Astrocyte of the spinal cord (primary cell): ENCODE results near the gene ABHD15.

Experiments
- DNase-seq: peaks from one replicate; pipeline ENCODE4 v3.0.0; 2011; ENCODE audit warnings: low read depth, low spot score
- H3K4me3 ChIP-seq: 2 replicates; pipeline ENCODE4 v1.5.1; 2011; ENCODE audit warnings: low read depth, mild to moderate bottlenecking, low read length, moderate library complexity
- in situ Hi-C: cut with HindIII; loops from 2 replicates; pipeline ENCODE4 v1.10.0; 2017; ENCODE audit warnings: low sequenced_read_pairs
- TF ChIP-seq, protein P1 (sequence below): IDR thresholded peaks from 2 replicates; pipeline ENCODE4 v1.5.1; 2012; ENCODE audit warnings: low read depth, mild to moderate bottlenecking, low read length, inconsistent platforms

Gene ABHD15

GRCh38 chr17:29612404-29613280 lies 45.8 kb upstream of the ABHD15 start:
- H3K4me3 ChIP-seq = no peak overlapping the region
- DNase-seq = no peak
- in situ Hi-C loops = no loop called here
- TF ChIP-seq, protein P1, sequence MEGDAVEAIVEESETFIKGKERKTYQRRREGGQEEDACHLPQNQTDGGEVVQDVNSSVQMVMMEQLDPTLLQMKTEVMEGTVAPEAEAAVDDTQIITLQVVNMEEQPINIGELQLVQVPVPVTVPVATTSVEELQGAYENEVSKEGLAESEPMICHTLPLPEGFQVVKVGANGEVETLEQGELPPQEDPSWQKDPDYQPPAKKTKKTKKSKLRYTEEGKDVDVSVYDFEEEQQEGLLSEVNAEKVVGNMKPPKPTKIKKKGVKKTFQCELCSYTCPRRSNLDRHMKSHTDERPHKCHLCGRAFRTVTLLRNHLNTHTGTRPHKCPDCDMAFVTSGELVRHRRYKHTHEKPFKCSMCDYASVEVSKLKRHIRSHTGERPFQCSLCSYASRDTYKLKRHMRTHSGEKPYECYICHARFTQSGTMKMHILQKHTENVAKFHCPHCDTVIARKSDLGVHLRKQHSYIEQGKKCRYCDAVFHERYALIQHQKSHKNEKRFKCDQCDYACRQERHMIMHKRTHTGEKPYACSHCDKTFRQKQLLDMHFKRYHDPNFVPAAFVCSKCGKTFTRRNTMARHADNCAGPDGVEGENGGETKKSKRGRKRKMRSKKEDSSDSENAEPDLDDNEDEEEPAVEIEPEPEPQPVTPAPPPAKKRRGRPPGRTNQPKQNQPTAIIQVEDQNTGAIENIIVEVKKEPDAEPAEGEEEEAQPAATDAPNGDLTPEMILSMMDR = no peak

DNA sequence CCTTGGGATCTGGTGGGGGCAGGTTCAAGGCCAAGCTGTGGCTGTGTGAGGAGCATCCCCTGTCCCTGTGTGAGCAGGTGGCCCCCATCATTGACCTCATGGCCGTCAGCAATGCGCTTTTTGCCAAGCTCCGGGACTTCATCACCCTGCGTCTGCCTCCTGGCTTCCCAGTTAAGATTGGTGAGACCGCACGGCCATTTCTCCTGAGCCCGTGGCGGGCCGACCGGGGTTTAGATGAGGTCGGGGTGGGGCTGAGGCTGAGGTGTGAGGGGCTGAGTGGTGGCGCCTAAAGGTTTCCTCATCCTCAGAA lies 45.2 kb upstream of the ABHD15 start:
- DNase-seq = no peak
- H3K4me3 ChIP-seq = no peak overlapping the region
- TF ChIP-seq, protein P1 = no peak
- in situ Hi-C loops = no loop called here

DNA sequence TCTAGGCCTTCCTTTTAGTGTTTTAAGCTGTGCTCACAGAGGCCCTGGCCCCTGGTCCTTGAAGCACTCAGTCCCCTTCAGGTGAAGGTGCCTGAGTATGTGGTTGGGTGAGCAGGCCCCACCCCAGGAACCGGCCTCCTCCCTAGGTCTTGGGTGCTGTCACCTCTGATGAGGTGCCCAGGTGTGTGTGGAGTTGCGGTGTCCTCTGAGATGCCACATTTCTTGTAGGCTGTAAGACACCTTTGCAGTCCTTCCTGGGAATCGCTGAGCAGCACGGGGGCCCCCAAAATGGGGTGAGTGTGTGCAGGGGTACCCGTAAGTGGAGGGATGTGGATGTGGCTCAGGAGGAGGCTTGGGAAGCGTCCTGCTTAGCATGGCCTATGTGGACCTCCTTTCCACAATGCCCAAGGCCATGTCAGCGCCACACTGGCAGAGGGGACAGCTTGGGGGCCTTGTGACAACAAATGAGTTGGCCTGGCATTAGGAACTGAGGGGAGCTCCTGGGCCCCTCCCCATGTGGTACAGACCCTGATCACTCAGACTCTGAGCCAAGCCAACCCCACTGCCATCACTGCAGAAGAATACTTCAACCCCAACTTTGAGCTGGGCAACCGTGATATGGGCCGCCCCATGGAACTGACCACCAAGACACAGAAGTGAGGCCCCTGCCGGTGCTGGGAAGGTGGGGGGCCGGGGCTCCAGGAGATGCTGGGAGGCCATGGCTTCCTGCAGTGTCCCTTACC lies 44.7 kb upstream of the ABHD15 start:
- TF ChIP-seq, protein P1 = no peak
- no peak overlapping the region for H3K4me3 ChIP-seq
- in situ Hi-C loops = no loop called here
- no peak for DNase-seq

- in situ Hi-C loops = no loop called here
- DNase-seq = no peak
- H3K4me3 ChIP-seq = no peak overlapping the region
- TF ChIP-seq, protein P1 = no peak
These were observed 43.6 kb upstream of the ABHD15 start for GRCh38 chr17:29610395-29610794.

GRCh38 chr17:29608986-29609385 lies 42.1 kb upstream of the ABHD15 start:
- H3K4me3 ChIP-seq = no peak overlapping the region
- in situ Hi-C loops = no loop called here
- no peak for DNase-seq
- TF ChIP-seq, protein P1 = no peak

DNA sequence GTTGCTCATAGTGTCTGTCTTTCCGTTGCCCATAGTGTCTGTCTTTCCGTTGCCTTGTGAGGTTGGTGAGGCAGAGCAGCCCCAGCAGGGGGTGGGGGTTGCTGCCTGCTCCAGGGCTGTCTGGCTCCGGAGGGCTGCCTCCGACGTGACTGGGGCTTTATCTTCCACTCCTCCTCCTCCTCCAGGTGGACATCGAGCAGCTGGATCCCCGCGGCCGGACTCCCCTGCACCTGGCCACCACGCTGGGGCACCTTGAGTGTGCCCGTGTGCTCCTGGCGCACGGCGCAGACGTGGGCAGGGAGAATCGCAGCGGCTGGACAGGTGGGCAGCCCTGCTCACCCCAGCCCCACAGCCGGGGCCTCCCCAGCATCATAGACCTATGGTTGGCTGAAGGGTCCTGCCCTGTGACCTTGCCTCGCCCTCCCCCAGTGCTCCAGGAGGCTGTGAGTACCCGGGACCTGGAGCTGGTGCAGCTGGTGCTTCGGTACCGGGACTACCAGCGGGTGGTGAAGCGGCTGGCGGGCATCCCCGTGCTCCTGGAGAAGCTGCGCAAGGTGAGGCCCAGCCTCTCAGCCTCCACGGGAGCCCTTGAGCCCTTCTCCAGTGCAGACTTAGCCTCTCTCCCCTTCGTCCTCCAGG lies 40.8 kb upstream of the ABHD15 start:
- no peak for DNase-seq
- in situ Hi-C loops = no loop called here
- TF ChIP-seq, protein P1 = no peak
- no peak overlapping the region for H3K4me3 ChIP-seq
